ENCODE data around the gene FKBP6.

DNA sequence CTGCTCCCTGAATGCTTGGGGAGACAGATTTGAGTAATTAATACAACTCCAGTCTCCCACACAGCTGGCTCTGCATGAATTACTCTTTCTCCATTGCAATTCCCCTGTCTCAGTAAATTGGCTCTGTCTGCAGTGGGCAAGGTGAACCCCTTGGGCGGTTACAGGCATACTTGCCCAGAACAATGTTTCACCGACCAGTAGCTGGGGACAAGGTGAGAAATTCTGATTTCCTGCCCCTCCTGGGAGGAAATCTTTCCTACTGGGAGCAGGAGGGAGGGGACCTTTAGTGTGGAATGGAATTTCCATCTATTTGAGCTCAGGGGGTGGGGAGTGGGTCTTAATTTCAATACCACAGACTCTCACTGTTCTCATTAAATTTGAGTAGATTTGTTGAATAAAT is 63.4 kb downstream of the FKBP6 start:
- no peak for TF ChIP-seq ZNF431 (CRISPR knock-in tag; IDR thresholded peaks at IDR 0.05; ENCODE audit: borderline replicate concordance, low read depth)
- no peak for TF ChIP-seq MXI1 (IDR thresholded peaks at IDR 0.05; ENCODE audit: borderline replicate concordance, low read depth, low read length)
- TF ChIP-seq TBX3 (IDR thresholded peaks at IDR 0.05; ENCODE audit: borderline replicate concordance), result no peak
- TF ChIP-seq, protein P1, sequence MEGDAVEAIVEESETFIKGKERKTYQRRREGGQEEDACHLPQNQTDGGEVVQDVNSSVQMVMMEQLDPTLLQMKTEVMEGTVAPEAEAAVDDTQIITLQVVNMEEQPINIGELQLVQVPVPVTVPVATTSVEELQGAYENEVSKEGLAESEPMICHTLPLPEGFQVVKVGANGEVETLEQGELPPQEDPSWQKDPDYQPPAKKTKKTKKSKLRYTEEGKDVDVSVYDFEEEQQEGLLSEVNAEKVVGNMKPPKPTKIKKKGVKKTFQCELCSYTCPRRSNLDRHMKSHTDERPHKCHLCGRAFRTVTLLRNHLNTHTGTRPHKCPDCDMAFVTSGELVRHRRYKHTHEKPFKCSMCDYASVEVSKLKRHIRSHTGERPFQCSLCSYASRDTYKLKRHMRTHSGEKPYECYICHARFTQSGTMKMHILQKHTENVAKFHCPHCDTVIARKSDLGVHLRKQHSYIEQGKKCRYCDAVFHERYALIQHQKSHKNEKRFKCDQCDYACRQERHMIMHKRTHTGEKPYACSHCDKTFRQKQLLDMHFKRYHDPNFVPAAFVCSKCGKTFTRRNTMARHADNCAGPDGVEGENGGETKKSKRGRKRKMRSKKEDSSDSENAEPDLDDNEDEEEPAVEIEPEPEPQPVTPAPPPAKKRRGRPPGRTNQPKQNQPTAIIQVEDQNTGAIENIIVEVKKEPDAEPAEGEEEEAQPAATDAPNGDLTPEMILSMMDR (CRISPR knock-in tag; IDR thresholded peaks at IDR 0.05), result no peak
- no peak for TF ChIP-seq ZBTB7A (CRISPR knock-in tag; IDR thresholded peaks at IDR 0.05)
- TF ChIP-seq RELA (CRISPR knock-in tag; IDR thresholded peaks at IDR 0.05), result no peak
- TF ChIP-seq SETDB1 (CRISPR knock-in tag; IDR thresholded peaks at IDR 0.05; ENCODE audit: borderline replicate concordance), result no peak
- TF ChIP-seq RXRA (CRISPR knock-in tag; IDR thresholded peaks at IDR 0.05), result no peak
- no peak for TF ChIP-seq FOXK2 (IDR thresholded peaks at IDR 0.05)
- TF ChIP-seq, protein P2, sequence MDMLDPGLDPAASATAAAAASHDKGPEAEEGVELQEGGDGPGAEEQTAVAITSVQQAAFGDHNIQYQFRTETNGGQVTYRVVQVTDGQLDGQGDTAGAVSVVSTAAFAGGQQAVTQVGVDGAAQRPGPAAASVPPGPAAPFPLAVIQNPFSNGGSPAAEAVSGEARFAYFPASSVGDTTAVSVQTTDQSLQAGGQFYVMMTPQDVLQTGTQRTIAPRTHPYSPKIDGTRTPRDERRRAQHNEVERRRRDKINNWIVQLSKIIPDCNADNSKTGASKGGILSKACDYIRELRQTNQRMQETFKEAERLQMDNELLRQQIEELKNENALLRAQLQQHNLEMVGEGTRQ (IDR thresholded peaks at IDR 0.05; ENCODE audit: low read depth, low read length), result no peak
- TF ChIP-seq, protein P2 (CRISPR knock-in tag; IDR thresholded peaks at IDR 0.05; ENCODE audit: borderline replicate concordance), result no peak

Measured in HepG2 (cell line).